Measurements from ENCODE around the gene TMEM131. TPM values are rescaled to one million over a fixed set of nuclear protein-coding genes. Genes with fewer than 3 reads are reported as not detected.
"Not testable (repeated sequence)": the region's sequence is repeated elsewhere in the genome, so short reads cannot be mapped to it uniquely, and the experiment has no call there.

The TMEM131 gene
- total RNA-seq, 1 donor from 2014 or later = 38.0 TPM

GRCh38 chr2:97914691-97915213 is 81.0 kb downstream of the TMEM131 start:
- intact Hi-C loops (cut with micrococcal nuclease) = no loop called here

DNA sequence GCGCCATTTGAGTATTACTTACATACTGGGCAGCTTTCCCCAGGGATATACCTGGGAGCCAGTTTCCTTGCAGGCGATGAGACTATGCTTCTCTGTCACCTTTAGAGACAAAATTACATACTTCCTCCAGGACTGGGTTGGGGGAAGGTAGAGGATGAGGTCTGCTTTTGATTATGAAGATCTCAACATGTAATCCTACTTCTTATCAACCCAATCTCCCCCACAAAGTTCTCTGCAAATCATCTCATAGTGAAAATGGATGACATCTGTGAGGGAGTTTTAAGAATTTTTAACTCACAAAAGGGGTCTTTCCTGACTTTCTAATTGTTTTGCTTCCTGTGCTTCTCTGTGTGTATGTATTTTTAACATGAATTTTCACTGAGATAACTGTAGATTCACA is 81.9 kb downstream of the TMEM131 start:
- intact Hi-C loops (cut with micrococcal nuclease) = no loop called here

DNA sequence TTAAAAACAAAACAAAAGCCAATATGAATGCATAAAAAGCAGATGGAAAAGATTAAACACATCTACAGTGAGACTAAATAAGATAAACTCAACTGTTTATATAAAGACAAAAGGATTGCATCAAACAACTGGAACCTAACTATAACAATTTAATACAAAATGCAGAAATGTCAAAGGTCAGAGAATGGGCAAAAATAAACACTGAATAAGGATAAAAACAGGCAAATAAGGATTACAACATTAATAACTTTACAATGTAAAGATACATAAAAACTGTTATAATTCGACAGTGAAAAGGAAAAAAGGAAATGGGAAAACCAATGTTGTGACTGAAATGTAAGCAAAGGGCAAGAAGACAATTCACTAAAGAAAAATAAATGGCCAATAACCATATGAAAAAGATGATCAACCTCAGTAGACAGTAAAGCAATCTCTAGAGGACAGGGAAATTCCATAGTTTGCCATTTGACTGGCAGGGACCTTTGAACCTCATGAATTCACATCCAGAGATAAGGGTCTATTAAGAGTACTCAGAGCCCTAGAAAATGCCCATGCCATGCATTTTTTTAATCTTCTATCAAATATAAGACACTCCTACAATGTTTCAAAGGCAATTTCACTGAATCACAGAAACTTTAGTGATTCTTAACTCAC is 83.7 kb downstream of the TMEM131 start:
- intact Hi-C loops (cut with micrococcal nuclease) = no loop called here

- intact Hi-C loops (cut with micrococcal nuclease) = no loop called here
These were observed 84.4 kb downstream of the TMEM131 start for GRCh38 chr2:97911206-97911921.

DNA sequence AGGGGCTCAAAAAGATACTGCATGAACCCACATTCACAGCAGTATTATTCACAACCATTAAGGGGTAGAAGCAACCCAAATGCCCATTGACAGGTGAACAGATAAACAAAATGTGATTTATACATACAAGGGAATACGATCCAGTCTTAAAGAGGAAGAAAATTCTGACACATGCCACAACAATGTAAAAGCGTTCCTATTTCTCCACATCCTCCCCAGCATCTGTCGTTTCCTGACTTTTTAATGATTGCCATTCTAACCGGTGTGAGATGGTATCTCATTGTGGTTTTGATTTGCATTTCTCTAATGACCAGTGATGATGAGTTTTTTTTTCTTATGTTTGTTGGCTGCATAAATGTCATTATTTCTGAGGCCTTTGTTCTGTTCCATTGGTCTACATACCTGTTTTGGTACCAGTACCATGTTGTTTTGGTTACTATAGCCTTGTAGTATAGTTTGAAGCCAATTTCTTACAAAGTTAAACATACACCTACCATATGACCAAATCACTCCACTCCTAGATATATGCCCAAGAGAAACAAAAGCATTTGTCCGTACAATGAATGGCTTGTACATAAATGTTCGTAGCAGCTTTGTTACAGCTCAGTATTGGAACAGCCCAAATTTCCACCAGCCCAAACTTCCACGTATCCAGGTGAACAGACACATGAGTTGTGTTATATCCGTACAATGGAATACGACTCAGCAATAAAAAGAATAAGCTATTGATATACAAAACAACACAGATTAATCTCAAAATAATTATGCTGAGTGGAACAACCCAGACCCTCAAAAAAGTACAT is 85.1 kb downstream of the TMEM131 start:
- intact Hi-C loops (cut with micrococcal nuclease) = no loop called here

- intact Hi-C loops (cut with micrococcal nuclease) = no loop called here
These were observed 87.5 kb downstream of the TMEM131 start for GRCh38 chr2:97908208-97908676.

DNA sequence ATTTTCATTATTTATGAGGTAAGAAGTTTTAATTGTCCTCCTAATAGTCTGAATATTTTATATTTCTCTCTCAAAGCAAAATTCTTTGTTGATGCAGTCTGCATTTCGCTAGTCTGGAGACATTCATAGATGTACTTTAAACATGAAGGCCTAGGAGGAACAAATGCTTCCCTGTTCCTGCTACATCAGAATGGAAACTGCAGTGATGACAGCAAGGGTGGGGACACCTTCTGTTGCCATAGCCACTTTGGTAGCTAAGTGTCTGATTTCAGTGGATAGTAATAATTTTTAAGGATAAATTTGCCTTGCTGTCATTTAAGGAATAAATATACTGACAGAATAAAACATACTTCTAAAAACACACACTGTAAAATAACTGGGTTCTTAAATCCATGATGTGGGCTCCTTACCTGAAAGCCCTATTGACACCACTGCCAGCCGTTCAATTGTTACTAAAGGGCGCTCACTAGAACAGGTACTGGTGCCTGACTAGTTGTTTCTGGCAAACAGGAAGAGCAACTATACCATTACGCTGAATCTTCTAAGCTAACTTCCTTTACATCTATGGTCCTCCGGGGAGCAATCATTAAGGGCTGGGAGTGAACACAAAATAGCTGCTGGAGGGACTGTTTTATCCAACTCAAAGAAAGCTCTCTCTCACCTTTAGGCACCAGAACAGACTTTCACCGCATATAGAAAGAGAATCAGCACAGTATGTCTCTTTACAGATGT is 88.2 kb downstream of the TMEM131 start:
- intact Hi-C loops (cut with micrococcal nuclease) = no loop called here

DNA sequence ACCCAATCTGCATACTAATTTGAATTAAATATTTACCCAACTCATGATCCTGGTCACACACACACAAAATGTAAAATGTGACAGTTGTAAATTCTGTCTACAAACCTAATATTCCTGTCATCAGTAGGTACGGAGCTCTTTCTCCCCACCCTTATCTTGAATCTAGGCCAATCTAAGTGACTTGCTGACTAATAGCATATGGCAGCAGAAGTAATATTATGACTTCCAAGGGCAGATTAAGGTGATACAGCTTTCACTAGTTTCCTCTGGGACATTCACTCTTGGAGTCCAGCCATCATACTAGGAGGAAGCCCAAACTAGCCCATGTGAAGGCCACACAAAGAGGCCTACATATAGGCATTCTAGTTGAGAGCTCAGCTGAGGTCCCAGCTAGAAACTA is 89.4 kb downstream of the TMEM131 start:
- intact Hi-C loops (cut with micrococcal nuclease) = no loop called here

- intact Hi-C loops (cut with micrococcal nuclease) = no loop called here
These were observed 90.5 kb downstream of the TMEM131 start for GRCh38 chr2:97905294-97905693.

DNA sequence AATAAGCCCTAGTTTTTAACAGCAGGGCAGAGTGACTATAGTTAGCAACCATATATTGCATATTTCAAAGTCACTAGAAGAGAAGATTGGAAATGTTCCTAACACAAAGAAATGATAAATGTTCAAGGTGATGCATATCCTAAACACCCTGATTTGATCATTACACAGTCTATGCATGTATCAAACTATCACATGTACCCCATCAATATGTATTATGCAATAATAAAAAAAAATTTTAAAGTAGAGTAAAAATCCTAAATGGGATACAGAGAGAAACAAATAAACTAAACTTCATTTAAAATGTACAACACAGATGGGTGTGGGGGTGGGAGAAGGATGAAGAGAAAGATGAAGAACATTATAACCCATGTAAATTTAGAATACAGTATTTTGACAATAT is 93.9 kb downstream of the TMEM131 start:
- intact Hi-C loops (cut with micrococcal nuclease) = no loop called here

GRCh38 chr2:97900806-97901205 is 94.9 kb downstream of the TMEM131 start:
- intact Hi-C loops (cut with micrococcal nuclease) = no loop called here

- intact Hi-C loops (cut with micrococcal nuclease) = not testable (repeated sequence)
These were observed 102.7 kb downstream of the TMEM131 start for GRCh38 chr2:97893042-97893441.

- intact Hi-C loops (cut with micrococcal nuclease) = no loop called here
These were observed 104.1 kb downstream of the TMEM131 start for GRCh38 chr2:97891611-97892010.

DNA sequence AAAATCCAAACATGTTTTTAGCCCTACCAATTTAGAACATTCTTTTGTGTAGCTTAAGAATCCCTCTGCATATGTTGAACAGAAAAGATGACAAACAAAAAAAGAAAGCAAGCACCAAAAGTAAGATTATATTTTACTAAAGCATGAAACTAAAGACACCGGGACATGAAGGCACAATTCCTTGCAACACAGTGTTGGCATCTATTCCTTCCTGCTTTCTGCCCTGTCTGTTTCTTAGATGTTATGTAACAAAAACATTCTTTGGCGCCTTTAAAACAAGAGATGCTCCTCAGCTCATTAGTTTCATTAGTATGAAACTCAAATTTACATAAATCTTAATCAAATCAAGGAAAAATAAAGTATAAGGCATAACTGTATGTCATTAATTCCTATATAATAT is 106.6 kb downstream of the TMEM131 start:
- intact Hi-C loops (cut with micrococcal nuclease) = no loop called here

DNA sequence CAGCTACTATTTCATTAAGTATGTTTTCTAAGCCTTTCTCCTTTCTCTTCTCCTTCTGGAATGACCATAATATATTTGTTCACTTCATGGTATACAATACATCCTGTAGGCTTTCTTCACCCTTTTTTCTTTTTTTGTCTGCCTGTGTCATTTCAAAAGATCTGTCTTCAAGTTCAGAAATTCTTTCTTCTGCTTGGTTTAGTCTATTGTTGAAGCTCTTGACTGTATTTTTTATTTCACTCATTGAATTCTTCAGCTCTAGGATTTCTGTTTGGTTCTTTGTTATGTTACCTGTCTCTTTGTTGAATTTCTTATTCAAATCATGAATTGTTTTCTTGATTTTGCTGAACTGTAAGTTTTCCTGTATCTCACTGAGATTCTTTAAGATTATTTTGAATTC is 109.9 kb downstream of the TMEM131 start:
- intact Hi-C loops (cut with micrococcal nuclease) = no loop called here

- intact Hi-C loops (cut with micrococcal nuclease) = no loop called here
These were observed 115.4 kb downstream of the TMEM131 start for GRCh38 chr2:97880334-97880733.

DNA sequence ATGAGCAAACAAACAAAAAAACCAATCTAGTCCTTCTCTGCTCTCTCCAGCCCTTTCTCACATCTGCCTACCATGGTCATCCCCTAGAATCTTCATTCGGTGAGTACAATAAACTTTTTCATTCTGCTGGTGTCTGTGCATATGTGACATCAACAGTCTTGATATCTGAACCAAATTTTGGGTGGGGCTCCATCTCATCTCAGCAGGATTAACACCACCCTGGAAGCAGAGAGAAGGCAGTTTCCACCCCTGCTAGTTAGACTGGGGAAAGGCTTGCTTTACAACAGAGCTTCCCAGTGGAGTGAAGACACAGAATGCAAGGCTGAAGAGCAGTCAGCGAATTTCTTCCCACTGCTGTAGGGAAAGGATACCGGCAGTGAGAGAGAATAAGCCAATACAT is 116.9 kb downstream of the TMEM131 start:
- intact Hi-C loops (cut with micrococcal nuclease) = no loop called here

GRCh38 chr2:97878317-97878716 is 117.4 kb downstream of the TMEM131 start:
- intact Hi-C loops (cut with micrococcal nuclease) = not testable (repeated sequence)

GRCh38 chr2:97871096-97871780 is 124.5 kb downstream of the TMEM131 start:
- intact Hi-C loops (cut with micrococcal nuclease) = loop anchor here (2.0 kb wide), 2 partner anchors 20 to 126 kb away; no protein-coding TSS in a partner anchor

DNA sequence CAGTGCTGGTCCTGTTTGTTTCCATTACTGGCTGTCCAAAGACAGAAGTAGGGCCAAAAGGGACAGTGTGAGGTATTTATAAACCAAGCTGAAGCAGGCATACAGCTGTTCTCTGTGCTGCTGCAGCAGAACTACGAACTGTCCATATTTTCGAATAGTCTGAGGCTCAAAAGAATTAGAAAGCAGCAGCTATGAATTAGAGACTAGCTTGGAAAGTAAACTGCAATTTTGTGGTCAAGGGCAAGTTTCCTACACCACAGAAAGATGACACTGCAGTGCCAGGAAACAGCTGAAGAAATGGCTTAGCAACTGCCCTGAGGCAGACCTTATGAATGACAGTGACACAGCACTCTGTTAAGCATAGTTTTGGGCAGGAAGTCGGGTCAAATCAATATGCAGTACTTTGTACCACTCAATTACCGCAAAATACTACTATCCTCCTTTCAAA is 125.3 kb downstream of the TMEM131 start:
- intact Hi-C loops (cut with micrococcal nuclease) = loop anchor here (2.0 kb wide), 2 partner anchors 20 to 126 kb away; no protein-coding TSS in a partner anchor

Data from T-helper 1 cell treated with Interleukin-12 subunit alpha and Interleukin-12 subunit beta and Interleukin-4 antibody, amounts not matched to agents 30 ng/mL and 1 ng/mL, for 36 hours (primary cell).